GM21619 (cell line): ENCODE data around the gene ZNF230.

Source experiments
- ATAC-seq: cut with Tn5 transposase; IDR thresholded peaks from one replicate; pipeline ENCODE4 v1.9.1; 2021; ENCODE audit not compliant: unreplicated experiment

ZNF230 gene

DNA sequence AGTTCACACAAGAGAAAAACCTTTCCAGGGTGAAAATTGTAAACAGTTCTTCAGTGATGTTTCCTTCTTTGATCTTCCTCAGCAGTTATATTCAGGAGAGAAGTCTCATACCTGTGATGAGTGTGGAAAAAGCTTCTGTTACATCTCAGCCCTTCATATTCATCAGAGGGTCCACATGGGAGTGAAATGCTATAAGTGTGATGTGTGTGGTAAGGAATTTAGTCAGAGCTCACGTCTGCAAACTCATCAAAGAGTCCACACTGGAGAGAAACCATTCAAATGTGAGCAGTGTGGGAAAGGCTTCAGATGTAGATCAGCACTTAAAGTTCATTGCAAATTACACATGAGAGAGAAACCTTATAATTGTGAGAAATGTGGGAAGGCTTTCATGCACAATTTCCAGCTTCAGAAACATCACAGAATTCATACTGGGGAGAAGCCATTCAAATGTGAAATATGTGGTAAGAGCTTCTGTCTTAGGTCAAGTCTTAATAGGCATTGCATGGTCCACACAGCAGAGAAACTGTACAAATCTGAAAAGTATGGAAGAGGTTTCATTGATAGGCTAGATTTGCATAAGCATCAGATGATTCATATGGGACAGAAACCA, 29.3 kb downstream of the ZNF230 start:
- ATAC-seq: no peak

GRCh38 chr19:44042147-44042546, 39.4 kb downstream of the ZNF230 start:
- no peak for ATAC-seq

DNA sequence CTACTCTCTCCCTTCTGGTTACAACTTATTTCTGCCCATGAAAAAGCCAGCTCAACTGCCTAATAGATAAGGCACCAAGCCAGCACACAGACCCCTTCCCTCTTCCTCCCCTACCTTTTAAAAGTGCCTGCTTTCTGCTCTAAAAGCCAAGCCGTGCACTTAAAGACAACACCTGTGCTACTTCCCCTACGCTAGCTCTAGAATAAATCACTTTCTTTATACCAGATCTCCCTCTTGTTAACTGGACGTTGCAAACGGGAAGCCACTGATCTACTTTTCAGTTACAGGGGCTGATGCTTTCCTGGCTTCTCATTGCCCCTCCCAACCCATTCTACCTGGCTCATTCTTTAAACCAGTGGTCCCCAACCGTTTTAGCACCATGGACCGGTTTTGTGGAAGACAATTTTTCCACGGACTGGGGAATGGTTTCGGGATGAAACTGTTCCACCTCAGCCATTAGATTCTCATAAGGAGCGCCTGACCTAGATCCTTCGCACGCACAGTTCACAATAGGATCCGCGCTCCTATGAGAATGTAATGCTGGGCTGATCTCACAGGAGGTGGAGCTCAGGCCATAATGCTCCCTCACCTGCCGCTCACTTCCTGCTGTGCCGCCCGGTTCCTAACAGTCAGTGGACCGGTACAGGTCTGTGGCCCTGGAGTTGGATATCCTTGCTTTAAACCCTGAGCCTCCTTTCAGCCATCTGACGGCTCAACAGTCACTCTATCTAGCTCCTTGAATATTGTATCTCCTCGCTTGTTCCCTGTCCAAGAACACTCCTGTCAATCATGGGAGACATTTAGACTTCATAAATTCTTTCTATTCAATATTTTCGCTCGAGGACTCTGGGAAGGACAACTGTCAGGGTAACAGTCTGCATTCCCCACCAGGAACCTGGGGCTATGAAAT, 48.2 kb downstream of the ZNF230 start:
- ATAC-seq: no peak

DNA sequence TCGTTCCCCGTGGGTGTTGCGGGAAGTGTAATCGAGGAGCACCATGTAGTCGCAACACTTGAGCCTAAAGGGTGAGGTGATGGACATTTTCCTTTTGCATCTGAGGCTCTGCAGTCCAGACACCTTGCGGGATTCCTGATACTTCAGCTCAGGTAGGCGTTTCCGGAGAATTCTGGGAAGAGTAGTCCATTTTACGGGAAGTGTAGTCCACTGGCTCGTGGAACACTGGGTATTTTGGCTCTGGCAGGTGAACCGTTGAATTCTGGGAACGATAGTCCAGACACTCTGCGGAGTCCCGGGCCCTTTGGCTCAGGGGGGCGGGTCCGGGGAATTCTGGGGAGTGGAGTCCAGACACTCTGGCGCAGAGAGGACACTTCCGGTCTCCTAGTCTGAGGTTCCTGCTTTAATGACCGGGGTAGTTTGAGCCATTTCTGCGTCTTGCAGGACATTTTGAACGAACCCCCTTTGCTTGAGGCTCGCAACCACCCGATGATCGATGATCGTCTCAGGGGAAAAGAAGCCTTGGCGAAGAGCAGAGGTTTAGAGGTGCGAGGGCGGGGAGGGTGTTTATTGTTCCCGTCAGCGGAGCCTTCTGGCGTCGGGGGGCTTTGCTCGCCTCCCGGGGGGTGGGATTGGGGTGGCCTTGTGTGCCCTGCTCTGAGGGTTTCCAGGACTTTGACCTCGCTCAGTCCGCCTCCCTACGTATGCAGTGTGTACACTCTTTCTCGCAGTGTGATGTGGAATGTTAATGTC, 49.1 kb downstream of the ZNF230 start, which contains the start of gene ZNF223:
ZNF223 (plus strand) TSS at position 387 of the 753 bp plus-strand sequence. CDS start 3,141 bp downstream, outside the sequence.
- peak; percentile 71 for ATAC-seq

DNA sequence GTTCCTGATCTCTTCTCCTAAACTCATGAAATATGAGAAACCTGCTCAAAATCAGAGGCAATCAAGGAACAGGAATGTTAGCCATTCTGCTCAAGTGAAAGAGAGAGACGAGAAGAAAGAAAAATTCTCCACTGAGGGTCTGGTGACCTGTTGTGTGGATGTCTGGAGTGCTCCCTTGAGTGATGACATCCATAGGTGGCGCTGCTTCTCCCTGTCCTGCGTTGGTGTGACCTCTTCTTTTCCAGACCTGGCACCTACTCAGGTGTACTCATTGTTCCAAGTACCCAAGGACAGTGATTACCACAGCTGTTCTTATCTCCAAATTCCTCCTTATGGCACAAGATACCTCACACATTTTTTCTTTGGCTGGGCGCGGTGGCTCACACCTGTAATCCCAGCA, 53.1 kb downstream of the ZNF230 start:
- ATAC-seq: no peak

- ATAC-seq: no peak
Observed at GRCh38 chr19:44059229-44059628, 56.5 kb downstream of the ZNF230 start.

DNA sequence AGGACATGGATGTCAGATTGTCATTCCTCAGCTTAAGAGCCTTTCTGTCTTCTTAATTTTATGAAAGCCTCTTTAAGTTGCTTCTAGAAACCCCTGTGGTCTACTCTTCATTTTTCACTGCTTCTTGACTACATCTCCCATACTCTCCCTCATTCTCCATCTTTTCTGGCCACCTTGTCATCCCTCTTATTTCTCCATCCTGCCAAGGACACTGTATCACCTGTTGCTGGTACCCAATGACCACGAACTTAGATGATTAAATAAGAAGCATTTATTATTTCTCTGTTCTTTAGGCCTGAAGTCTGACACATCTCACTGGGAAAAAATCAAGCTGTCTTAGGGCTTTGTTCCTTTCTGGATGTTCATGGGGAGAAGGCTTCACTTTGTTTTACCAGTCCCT, 58.3 kb downstream of the ZNF230 start:
- ATAC-seq: no peak
